Kidney tubule cell (primary cell): Measurements from ENCODE around the gene CSMD2.

ENCODE experiments used
- DNase-seq: peaks from one replicate; pipeline ENCODE4 v3.0.0-alpha.2; 2018; ENCODE audit warnings: low spot score

CSMD2 gene

DNA sequence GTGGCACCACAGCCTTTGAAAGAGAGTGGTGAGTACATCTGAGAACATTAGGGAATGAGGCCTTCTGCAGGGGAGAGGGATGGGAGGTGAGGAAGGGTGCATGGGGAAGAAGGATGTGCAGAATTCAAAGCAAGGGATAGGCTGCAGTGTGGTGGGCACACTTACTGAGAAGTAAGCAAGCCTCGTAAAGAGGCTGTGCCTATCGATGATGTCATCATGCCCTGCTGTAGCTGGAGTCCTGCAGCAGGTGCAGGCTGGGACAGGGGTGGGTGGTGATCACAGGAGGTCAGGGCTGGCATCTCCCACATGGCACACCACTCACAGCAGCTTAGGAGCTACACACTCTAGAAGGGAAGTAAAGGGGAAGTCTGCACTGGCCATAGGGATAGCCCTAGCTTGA lies 676.4 kb downstream of the CSMD2 start:
- no peak for DNase-seq

DNA sequence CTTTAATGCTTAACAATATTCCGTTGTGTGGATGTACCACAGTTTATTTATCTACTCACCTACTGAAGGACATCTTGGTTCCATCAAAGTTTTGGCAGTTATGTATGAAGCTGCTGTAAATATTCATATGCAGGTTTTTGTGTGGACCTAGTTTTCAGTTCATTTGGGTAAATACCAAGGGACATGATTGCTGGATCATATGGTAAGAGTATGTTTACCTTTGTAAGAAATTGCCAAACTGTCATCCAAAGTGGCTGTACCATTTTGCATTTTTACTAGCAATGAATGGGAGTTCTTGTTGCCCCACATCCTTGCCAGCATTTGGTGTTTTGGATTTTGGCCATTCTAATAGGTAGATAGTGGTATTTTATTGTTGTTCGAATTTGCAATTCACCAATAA lies 682.6 kb downstream of the CSMD2 start:
- no peak for DNase-seq

DNA sequence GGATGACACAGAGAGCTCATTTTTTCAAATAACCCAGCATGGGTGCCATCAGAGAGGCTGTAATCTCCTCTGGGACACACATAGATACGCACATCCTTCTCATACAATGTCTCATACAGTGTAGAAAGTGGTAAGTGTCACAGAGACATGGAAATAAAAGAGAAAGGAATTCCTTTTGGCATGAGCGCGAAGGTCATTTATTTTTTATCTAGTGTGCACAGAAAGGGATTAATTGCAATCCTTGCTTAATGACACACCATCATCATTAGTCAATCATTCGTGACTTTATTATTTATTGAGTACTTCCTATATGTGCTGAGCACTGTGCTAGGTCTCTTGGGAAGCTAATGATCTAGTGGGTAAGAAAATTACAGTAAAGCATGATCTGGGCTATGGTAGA lies 687.6 kb downstream of the CSMD2 start:
- DNase-seq: no peak

DNA sequence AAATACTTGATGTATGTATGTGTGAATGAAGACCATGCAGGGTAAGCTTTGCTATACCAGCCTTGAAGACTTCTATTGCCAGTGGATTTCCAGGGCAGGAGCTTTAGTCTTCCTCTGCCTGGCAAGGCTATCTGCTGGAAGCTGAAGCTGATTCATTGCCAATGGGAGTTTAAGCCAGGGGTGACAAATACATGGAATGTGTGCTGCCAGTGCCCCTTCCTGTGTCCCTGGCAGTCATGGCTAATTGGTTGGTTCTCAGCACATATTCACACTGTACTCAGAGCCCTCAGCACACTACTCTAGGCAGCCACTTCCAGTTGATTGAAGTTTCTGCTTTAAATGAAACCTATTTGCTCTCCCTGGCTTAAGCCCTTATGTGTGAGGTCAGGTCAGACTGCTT lies 691.1 kb downstream of the CSMD2 start:
- peak; percentile 82 for DNase-seq

DNA sequence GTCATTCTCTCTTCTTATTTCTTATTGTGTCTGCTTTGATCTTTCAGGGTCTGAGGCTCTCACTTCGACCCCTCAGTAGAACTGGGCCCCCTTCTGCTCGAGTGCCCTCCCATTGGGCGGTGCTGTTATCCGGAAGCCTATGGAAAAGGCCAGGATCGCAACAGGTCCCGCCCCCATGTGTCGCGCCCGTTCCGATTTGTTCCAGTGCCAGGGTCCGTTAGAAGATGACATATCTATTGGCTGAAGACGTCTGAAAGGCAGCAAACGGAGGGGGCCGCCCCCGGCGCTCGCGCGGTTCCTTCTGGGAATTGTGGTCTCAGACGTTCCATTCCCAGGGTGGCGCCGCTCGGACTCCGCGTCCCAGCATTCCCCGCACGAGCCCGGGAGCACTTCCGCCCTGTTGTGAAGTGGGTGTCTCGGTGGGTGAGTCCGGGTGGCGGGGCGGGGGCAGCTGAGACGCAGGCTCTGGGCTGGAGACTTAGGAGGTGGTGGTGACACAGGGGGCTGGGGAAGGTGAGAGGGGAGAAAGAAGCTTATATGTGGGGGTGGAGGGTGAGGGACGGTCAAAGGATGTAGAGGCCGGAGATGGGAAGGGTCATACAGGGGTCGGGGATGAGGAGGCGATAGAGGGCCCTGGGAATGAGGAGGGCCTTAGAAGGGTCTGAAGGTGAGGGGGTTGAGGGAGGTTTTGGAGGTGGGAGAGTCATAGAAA lies 692.6 kb downstream of the CSMD2 start, which contains the start of gene ZSCAN20:
TSS of gene ZSCAN20 (plus strand) at position 377 of the 712 bp plus-strand sequence. CDS start 6,644 bp downstream, outside the sequence.
- peak; percentile 98 for DNase-seq

DNA sequence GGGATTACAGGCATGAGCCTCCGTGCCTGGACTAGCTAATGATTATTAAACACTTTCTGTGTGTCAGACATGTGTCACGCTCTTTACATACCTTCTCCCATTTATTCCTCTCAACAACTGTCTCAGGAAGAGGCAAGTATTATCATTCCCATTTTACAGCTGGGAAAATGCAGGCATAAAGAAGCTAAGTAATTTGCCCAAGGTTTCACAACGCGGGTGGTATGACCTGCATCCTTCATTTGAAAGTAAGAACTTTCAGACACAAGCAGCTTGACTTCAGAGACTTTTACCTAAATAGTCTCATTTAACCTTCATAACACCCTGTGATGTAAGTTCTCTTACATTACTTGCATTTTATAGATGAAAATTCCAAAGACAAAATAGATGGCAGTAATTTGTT lies 693.6 kb downstream of the CSMD2 start:
- DNase-seq: peak; percentile 12

DNA sequence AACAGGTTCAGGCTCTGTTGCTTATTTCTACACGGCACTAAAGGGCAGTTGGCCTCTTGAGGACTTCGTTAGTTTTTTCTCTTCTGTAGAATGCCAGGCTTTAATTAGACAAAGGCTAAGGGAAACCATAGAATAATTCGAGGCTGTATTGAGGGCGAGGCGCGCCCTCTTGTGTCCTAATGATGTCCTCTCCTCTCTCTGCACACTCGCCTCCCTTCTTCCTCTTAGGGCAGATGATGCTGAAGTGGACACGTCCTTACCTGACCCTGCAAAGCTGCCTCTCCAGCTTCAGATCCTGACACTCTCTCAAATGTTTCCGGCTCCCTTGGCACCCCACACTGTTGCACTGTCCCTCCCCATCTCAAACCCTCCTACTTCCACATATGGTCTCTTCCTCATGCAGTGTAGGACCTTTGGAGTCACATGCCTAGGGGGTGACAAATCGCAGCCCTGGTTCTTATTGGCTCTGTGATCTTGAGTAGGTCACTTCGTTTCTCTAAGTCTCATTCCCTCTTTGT lies 694.5 kb downstream of the CSMD2 start:
- DNase-seq: peak; percentile 80

DNA sequence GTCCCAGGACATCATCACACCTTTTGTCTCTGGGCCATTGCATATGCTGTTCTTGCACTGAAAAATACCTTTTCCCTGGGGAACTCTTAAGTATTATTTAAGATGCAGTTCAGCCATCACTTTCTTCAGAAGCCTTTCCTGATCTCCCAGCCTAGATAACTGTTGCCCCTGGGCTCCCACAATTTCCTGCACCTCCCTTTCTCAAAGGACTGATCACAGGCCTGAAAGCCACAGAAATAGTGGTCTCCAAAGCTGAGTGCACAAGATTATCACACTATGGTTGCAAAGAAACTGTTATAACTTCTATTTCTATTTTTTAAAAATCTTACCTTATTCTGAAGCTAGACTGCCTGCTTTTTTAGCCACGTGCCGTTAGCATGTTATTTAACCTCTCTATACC lies 695.3 kb downstream of the CSMD2 start:
- DNase-seq: no peak

DNA sequence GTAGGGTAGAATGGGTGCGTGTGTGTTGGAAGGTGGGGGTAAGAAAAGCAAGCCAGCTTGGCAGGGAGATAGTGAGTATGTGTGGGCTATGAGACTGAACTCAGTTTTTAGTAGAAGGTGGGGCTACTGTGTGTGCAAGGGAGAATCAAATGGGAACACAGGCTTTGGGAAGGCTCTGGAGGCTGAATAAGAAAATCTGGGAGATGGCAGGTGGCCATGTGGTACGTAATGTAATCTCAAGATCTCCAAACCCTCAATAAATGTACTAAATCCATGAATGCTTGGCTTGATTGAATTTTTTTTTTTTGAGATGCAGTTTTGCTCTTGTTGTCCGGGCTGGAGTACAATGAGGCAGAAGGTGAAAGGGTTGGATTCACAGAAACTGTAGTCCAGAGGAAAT lies 696.1 kb downstream of the CSMD2 start:
- no peak for DNase-seq

DNA sequence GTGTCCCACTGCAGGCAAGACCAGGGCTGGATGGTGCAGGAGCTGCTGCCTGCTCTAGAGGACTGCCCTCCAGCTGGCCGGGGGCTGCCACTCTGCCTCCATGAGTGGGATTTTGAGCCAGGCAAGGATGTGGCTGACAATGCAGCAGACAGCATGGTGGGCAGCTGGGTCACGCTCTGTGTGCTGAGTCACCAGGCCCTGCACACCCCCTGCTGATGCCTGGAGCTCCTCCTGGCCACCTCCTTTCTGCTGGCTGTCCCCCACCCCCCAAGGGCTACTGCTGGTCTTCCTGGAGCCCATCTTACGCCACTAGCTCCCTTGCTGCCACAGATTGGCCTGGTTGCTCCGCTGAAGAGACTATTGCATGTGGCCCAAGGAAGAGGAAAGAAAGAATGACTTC lies 696.5 kb downstream of the CSMD2 start:
- no peak for DNase-seq

DNA sequence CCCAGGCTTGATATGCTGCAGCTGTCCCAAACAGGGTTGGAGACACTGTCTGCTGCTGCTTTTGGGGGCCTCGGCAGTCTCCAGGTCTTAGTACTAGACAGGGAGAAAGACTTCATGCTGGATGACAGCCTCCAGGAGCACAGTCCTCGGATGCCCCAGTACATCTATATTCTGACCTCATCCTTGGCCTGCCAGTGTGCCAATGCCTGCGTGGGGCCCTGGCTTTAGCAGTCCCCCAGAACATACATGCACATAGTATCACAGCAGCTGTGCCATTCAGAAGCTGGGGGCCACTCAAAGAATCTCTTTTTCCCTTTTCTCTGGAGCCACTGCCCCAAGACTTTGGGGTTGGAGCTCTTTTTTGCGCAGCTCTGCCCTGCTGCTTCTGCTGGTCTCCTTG lies 697.0 kb downstream of the CSMD2 start:
- no peak for DNase-seq

DNA sequence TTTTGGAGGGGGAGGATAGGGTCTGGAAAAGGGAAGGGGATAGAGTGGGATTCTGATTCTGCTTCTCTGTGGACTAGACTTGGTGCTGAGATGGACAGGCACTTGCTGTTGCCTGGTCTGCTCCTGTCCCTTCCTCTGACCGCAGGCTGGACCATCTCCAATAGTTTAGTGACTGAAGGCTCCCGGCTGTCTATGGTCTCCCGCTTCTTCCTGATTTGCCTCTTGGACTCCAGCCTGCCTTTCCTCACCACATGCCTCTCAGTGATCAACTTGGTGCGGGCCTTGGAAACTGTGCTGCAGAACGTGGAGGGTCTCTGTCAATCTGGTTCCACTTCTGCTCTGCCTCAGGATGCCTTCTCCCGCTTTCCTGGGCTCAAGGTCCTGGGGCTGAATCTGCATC lies 698.9 kb downstream of the CSMD2 start:
- DNase-seq: no peak

DNA sequence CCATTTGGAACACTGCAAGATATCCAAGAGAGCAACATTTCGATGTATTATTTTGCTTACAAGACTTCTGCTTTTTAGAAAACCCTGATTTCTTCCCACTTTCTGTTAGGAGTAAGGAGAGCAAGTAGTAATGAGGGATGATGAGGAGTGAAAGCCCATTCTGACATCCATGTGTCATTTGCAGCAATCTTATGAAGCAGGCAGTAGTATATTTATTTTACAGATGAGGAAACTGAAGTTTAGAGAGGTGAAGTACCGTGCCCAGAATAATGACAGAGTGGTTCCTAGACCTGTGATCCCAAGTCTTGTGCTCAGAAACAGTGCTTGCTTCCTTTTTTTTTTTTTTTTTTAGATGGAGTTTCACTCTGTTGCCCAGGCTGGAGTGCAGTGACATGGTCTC lies 699.7 kb downstream of the CSMD2 start:
- DNase-seq: no peak

DNA sequence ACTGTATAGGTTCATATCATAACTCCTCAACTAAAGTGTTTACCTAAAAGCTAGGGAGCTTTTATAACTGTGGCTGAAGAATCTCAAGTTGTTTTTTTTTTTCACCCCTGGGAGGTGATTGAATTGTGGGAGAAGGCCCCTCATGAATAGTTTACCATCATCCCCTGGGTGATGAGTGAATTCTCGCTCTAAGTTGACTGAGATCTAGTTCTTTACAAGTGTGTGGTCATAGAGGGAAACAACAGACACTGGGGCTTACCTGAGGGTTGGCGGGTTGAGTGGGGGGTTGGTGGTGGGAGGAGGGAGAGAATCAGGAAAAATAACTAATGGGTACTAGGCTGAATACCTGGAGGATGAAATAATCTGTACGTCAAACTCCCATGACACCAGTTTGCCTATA lies 700.5 kb downstream of the CSMD2 start:
- no peak for DNase-seq
